ENCODE results near the gene ZSCAN30. TPM values are rescaled to one million over a fixed set of nuclear protein-coding genes. Genes with fewer than 3 reads are reported as not detected.
A peak's percentile ranks its signal among the peaks of the same experiment; 100 is the strongest.

Gene ZSCAN30
- total RNA-seq, 1 donor from 2014 or later = 11.3 TPM

GRCh38 chr18:35311496-35311895, 21.5 kb upstream of the ZSCAN30 start:
- no peaks in the 10 kb centered on the region for H3K36me3 ChIP-seq (ENCODE audit: control insufficient read depth, insufficient read depth, low read length)
- H3K27me3 ChIP-seq (ENCODE audit: control insufficient read depth, insufficient read depth, low read length) = no peaks in the 10 kb centered on the region
- H3K4me3 ChIP-seq (ENCODE audit: low read depth, low read length) = no peak overlapping the region
- TF ChIP-seq CTCF (IDR thresholded peaks at IDR 0.05; ENCODE audit: insufficient read depth, low read length, poor library complexity, severe bottlenecking) = no peak
- no peak for DNase-seq (ENCODE audit: low read depth)

- Histone ChIP-seq H3K36me3 (ENCODE audit: control insufficient read depth, insufficient read depth, low read length) (no peaks in the 10 kb centered on the region), H3K4me3 (ENCODE audit: low read depth, low read length) (no peak overlapping the region), H3K27me3 (ENCODE audit: control insufficient read depth, insufficient read depth, low read length) (no peaks in the 10 kb centered on the region)
- DNase-seq (ENCODE audit: low read depth) = no peak
- no peak for TF ChIP-seq CTCF (IDR thresholded peaks at IDR 0.05; ENCODE audit: insufficient read depth, low read length, poor library complexity, severe bottlenecking)
Observed at GRCh38 chr18:35306588-35307250, 16.7 kb upstream of the ZSCAN30 start.

GRCh38 chr18:35303610-35304009, 13.6 kb upstream of the ZSCAN30 start:
- Histone ChIP-seq H3K4me3 (ENCODE audit: low read depth, low read length) (no peak overlapping the region), H3K36me3 (ENCODE audit: control insufficient read depth, insufficient read depth, low read length) (no peaks in the 10 kb centered on the region), H3K27me3 (ENCODE audit: control insufficient read depth, insufficient read depth, low read length) (no peaks in the 10 kb centered on the region)
- no peak for TF ChIP-seq CTCF (IDR thresholded peaks at IDR 0.05; ENCODE audit: insufficient read depth, low read length, poor library complexity, severe bottlenecking)
- DNase-seq (ENCODE audit: low read depth) = no peak

GRCh38 chr18:35296060-35296459, 6.0 kb upstream of the ZSCAN30 start:
- no peak for DNase-seq (ENCODE audit: low read depth)
- Histone ChIP-seq H3K36me3 (ENCODE audit: control insufficient read depth, insufficient read depth, low read length) (no peaks in the 10 kb centered on the region), H3K27me3 (ENCODE audit: control insufficient read depth, insufficient read depth, low read length) (no peaks in the 10 kb centered on the region), H3K4me3 (ENCODE audit: low read depth, low read length) (no peak overlapping the region)
- no peak for TF ChIP-seq CTCF (IDR thresholded peaks at IDR 0.05; ENCODE audit: insufficient read depth, low read length, poor library complexity, severe bottlenecking)

- no peak for TF ChIP-seq CTCF (IDR thresholded peaks at IDR 0.05; ENCODE audit: insufficient read depth, low read length, poor library complexity, severe bottlenecking)
- peak overlapping the region; percentile 91 for H3K4me3 ChIP-seq (ENCODE audit: low read depth, low read length)
- no peaks in the 10 kb centered on the region for H3K27me3 ChIP-seq (ENCODE audit: control insufficient read depth, insufficient read depth, low read length)
- no peak for DNase-seq (ENCODE audit: low read depth)
- H3K36me3 ChIP-seq (ENCODE audit: control insufficient read depth, insufficient read depth, low read length) = no peaks in the 10 kb centered on the region
Observed at GRCh38 chr18:35291166-35291565, 1.1 kb upstream of the ZSCAN30 start.

- Histone ChIP-seq H3K27me3 (ENCODE audit: control insufficient read depth, insufficient read depth, low read length) (no peaks in the 10 kb centered on the region), H3K4me3 (ENCODE audit: low read depth, low read length) (peak overlapping the region; percentile 91), H3K36me3 (ENCODE audit: control insufficient read depth, insufficient read depth, low read length) (peaks cover under 1% of the 10 kb centered on the region)
- TF ChIP-seq CTCF (IDR thresholded peaks at IDR 0.05; ENCODE audit: insufficient read depth, low read length, poor library complexity, severe bottlenecking) = no peak
- DNase-seq (ENCODE audit: low read depth) = no peak
Observed at GRCh38 chr18:35289727-35290093, 319 bp downstream of the ZSCAN30 start.
